OCI-LY7 (cell line): ENCODE data around the gene ATF6B. TPM values are rescaled to one million over a fixed set of nuclear protein-coding genes. Genes with fewer than 3 reads are reported as not detected.

Experiments used
- BruUV-seq: library from RNA; stranded (reverse); fragments of 400-500 nt; replicated peaks from 2 replicates; lab custom pipeline; 2021; lab: Mats Ljungman, UMichigan
- CTCF ChIA-PET: fragments of 300-600 bp; sonication (Branson Sonifier 250); formaldehyde crosslinking; loops from one replicate; lab custom pipeline; 2022; ENCODE audit warnings: antibody characterized with exemption; ENCODE audit not compliant: unreplicated experiment; lab: Charles Lee
- POLR2A ChIA-PET: fragments of 300-600 bp; sonication (Branson Sonifier 250); formaldehyde crosslinking; loops from one replicate; lab custom pipeline; 2022; ENCODE audit warnings: antibody characterized with exemption; lab: Charles Lee
- DNase-seq: peaks from one replicate; pipeline ENCODE4 v3.0.0-alpha.2; 2015; ENCODE audit warnings: low spot score
- H2AFZ ChIP-seq: fragments of 200-600 bp; sonication (generic), shearing (Covaris generic); 2 replicates; pipeline ENCODE4 v1.6.1; 2014; ENCODE audit warnings: mild to moderate bottlenecking, antibody characterized with exemption, low read length, moderate library complexity
- H3K27ac ChIP-seq: fragments of 200-600 bp; sonication (generic); 2 replicates; pipeline ENCODE4 v1.5.1; 2014; ENCODE audit warnings: mixed run types, low read depth, mild to moderate bottlenecking, moderate library complexity, low read length, inconsistent platforms; ENCODE audit not compliant: poor library complexity, severe bottlenecking
- H3K36me3 ChIP-seq: fragments of 200-600 bp; sonication (generic); 2 replicates; pipeline ENCODE4 v1.6.1; 2014; ENCODE audit warnings: mild to moderate bottlenecking, antibody characterized with exemption, low read length, moderate library complexity, mixed read lengths; ENCODE audit not compliant: insufficient read depth
- H3K4me1 ChIP-seq: fragments of 200-600 bp; sonication (generic); 2 replicates; pipeline ENCODE4 v1.5.1; 2014; ENCODE audit warnings: mild to moderate bottlenecking, low read length; ENCODE audit not compliant: insufficient read depth, poor library complexity, severe bottlenecking
- H3K4me2 ChIP-seq: fragments of 200-600 bp; sonication (generic); 2 replicates; pipeline ENCODE4 v1.6.1; 2014; ENCODE audit warnings: mild to moderate bottlenecking, low read length
- H3K4me3 ChIP-seq: fragments of 200-600 bp; sonication (generic); 2 replicates; pipeline ENCODE4 v1.5.1; 2014; ENCODE audit warnings: mild to moderate bottlenecking, low read depth, low read length; ENCODE audit not compliant: poor library complexity, severe bottlenecking
- H3K79me2 ChIP-seq: fragments of 200-600 bp; sonication (generic); 2 replicates; pipeline ENCODE4 v1.6.1; 2016; ENCODE audit warnings: low read depth, mild to moderate bottlenecking, low read length, moderate library complexity, mixed read lengths; ENCODE audit not compliant: insufficient read depth
- H3K9me2 ChIP-seq: fragments of 200-600 bp; sonication (generic); 2 replicates; pipeline ENCODE4 v1.6.1; 2016; ENCODE audit warnings: mild to moderate bottlenecking, low read length, mixed read lengths; ENCODE audit not compliant: insufficient read depth
- H3K9me3 ChIP-seq: fragments of 200-600 bp; sonication (generic); 2 replicates; pipeline ENCODE4 v1.6.1; 2014; ENCODE audit warnings: mild to moderate bottlenecking, mixed run types, low read length, mixed read lengths
- H4K20me1 ChIP-seq: fragments of 200-600 bp; sonication (generic); 2 replicates; pipeline ENCODE4 v1.6.1; 2014; ENCODE audit warnings: mild to moderate bottlenecking, antibody characterized with exemption, low read length, moderate library complexity, mixed read lengths; ENCODE audit not compliant: insufficient read depth
- EZH2phosphoT487 ChIP-seq: fragments of 200-600 bp; sonication (generic); IDR thresholded peaks from 2 replicates; pipeline ENCODE4 v1.6.1; 2018; ENCODE audit warnings: low read depth, borderline replicate concordance, mild to moderate bottlenecking, mixed run types, antibody characterized with exemption, low read length, moderate library complexity, mixed read lengths
- intact Hi-C: fragments of 100-400 bp; cut with micrococcal nuclease; formaldehyde crosslinking; loops from one replicate; pipeline ENCODE4 v1.10.0; 2022; ENCODE audit not compliant: unreplicated experiment
- total RNA-seq, 2 experiments: library from RNA; depleted of rRNA in 1 of 2; stranded (reverse); fragments of >200 nt in 1 of 2; shearing (Covaris generic) in 1 of 2; gene quantifications; 2 replicates each; pipeline ENCODE4 v1.2.3, GENCODE V29; 2014 to 2022
- TF ChIP-seq, protein P1 (sequence below): fragments of 200-600 bp; sonication (generic); conservative IDR thresholded peaks from 2 replicates; pipeline ENCODE4 v1.5.1; 2014; ENCODE audit warnings: mild to moderate bottlenecking, antibody characterized with exemption, low read length, moderate library complexity, mixed read lengths

Gene ATF6B
- total RNA-seq, 2 experiments from 2014 or later, result 57.7 to 122 TPM

GRCh38 chr6:32084780-32085179, 43.3 kb downstream of the ATF6B start:
- CTCF ChIA-PET, result interaction anchor here (0.6 kb wide), 1 partner anchor 208 kb away, joined by 3 read pairs; no protein-coding TSS in a partner anchor
- intact Hi-C loops, result no loop called here
- no peak overlapping the region for H3K4me2 ChIP-seq

DNA sequence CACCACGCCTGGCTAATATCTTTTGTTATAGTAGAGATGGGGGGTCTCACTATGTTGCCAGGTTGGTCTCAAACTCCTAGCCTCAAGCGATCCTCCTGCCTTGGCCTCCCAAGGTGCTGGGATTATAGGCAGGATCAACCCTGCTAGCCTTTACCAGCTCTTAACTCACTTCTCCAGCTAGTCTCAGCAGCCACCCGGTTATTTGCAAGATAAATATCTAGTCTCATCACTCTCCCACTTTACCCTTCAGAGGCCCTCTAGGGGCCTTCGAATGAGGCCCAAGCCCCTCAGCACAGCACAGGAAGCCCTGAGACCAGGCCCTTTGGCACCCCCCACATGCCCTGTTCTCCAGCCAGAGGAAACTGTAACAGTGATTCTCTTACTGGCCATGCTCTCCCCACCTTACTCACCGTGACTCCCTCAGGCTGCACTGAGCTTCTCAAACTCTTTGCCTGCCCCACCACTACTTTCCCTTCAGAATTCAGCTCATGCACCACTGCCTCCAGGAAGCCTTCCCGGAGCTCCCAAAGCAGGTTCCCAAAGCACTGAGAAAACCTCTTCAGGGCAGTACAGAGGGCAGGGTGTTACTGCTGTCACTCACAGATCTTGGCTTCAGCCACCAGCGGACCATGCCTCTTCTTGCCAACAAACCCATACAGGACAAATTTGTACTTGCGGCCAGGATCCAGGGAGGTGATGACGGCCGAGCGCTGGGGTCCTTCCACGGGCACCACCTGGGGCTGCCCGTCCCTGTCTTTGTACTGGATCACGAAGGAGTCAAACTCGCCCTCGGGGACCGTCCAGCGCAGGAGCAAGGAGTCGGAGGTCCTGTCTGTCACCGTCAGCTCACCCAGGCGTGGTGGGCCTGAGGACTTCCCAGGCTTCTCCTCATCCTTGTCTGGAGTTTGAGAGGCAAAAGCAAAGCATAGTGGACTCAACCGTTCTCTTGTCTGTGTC, 44.0 kb downstream of the ATF6B start:
- no TSS peak for BruUV-seq
- Histone ChIP-seq H2AFZ (no peak overlapping the region), H4K20me1 (no peaks in the 10 kb centered on the region), H3K9me3 (no peaks in the 10 kb centered on the region), H3K9me2 (no peaks in the 10 kb centered on the region), H3K36me3 (no peaks in the 10 kb centered on the region), H3K4me2 (no peak overlapping the region), H3K79me2 (no peaks in the 10 kb centered on the region), H3K27ac (no peak overlapping the region), H3K4me1 (no peaks in the 10 kb centered on the region), H3K4me3 (no peak overlapping the region)
- TF ChIP-seq, protein P1, sequence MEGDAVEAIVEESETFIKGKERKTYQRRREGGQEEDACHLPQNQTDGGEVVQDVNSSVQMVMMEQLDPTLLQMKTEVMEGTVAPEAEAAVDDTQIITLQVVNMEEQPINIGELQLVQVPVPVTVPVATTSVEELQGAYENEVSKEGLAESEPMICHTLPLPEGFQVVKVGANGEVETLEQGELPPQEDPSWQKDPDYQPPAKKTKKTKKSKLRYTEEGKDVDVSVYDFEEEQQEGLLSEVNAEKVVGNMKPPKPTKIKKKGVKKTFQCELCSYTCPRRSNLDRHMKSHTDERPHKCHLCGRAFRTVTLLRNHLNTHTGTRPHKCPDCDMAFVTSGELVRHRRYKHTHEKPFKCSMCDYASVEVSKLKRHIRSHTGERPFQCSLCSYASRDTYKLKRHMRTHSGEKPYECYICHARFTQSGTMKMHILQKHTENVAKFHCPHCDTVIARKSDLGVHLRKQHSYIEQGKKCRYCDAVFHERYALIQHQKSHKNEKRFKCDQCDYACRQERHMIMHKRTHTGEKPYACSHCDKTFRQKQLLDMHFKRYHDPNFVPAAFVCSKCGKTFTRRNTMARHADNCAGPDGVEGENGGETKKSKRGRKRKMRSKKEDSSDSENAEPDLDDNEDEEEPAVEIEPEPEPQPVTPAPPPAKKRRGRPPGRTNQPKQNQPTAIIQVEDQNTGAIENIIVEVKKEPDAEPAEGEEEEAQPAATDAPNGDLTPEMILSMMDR, result no peak
- no peak for TF ChIP-seq EZH2phosphoT487
- POLR2A ChIA-PET, result interaction anchor here (0.6 to 0.7 kb wide), 2 partner anchors 25 to 132 kb away, joined by 3 read pairs; partner anchors contain the start of gene TNXB
- CTCF ChIA-PET, result interaction anchor here (0.6 kb wide), 1 partner anchor 207 kb away, joined by 3 read pairs; no protein-coding TSS in a partner anchor
- DNase-seq, result no peak
- intact Hi-C loops, result no loop called here

More at GRCh38 chr6:32084780-32085179, 43.3 kb downstream of the ATF6B start:
- no TSS peak for BruUV-seq
- Histone ChIP-seq H4K20me1 (no peaks in the 10 kb centered on the region), H2AFZ (no peak overlapping the region), H3K9me3 (no peaks in the 10 kb centered on the region), H3K36me3 (no peaks in the 10 kb centered on the region), H3K9me2 (no peaks in the 10 kb centered on the region), H3K79me2 (no peaks in the 10 kb centered on the region), H3K4me3 (no peak overlapping the region), H3K27ac (no peak overlapping the region), H3K4me1 (no peaks in the 10 kb centered on the region)
- no peak for DNase-seq
- TF ChIP-seq, protein P1, result no peak
- no peak for TF ChIP-seq EZH2phosphoT487
- POLR2A ChIA-PET, result interaction anchor here (0.7 kb wide), 1 partner anchor 24 kb away, joined by 3 read pairs; the partner anchor contains the start of gene TNXB
